ENCODE results near the gene FKBP5.

- TF ChIP-seq POLR2AphosphoS5 (IDR thresholded peaks at IDR 0.05) (peak; percentile 59 to 84 (median 78)), CTCF (IDR thresholded peaks at IDR 0.05) (peak in 2 of 3 donors; percentile 8 to 24)
Measured at GRCh38 chr6:35728683-35729678, 40.3 kb upstream of the FKBP5 start.
